ENCODE results near the gene TCEAL9. TPM values are rescaled to one million over a fixed set of nuclear protein-coding genes. Genes with fewer than 3 reads are reported as not detected.

Gene TCEAL9
- total RNA-seq, 1 experiment from 2014 or later: 44.9 TPM

- Histone ChIP-seq H3K9me3 (no peaks in the 10 kb centered on the region), H3K4me1 (no peaks in the 10 kb centered on the region), H3K36me3 (ENCODE audit: control insufficient read depth, insufficient read depth, low read length) (no peaks in the 10 kb centered on the region), H3K27me3 (replicated peaks; ENCODE audit: control insufficient read depth, insufficient read depth, low read length) (no peaks in the 10 kb centered on the region), H3K4me3 (ENCODE audit: low read depth, low read length) (no peak overlapping the region)
- H3K9me3 Mint-ChIP-seq (ENCODE audit: unreplicated experiment): no peaks in the 10 kb centered on the region
- POLR2A ChIA-PET: no interaction called here
- no TSS peak for BruUV-seq (replicated peaks)
- H3K4me1 Mint-ChIP-seq (ENCODE audit: low read depth, unreplicated experiment): peaks cover 13% of the 10 kb centered on the region
- intact Hi-C loops (cut with micrococcal nuclease; ENCODE audit: unreplicated experiment): no loop called here
- no peak overlapping the region for H3K27ac Mint-ChIP-seq (ENCODE audit: unreplicated experiment)
- DNase-seq: no peak
- CTCF ChIA-PET: no interaction called here
- H3K4me3 Mint-ChIP-seq (ENCODE audit: unreplicated experiment): no peak overlapping the region
- no peak for TF ChIP-seq CTCF (IDR thresholded peaks at IDR 0.05; ENCODE audit: insufficient read depth in 1 of 2, low read depth in 1 of 2, low read length in 1 of 2, severe bottlenecking in 1 of 2, unreplicated experiment in 1 of 2)
- peaks cover 18% of the 10 kb centered on the region for H3K36me3 Mint-ChIP-seq (ENCODE audit: insufficient read depth, unreplicated experiment)
- H3K27me3 Mint-ChIP-seq (ENCODE audit: insufficient read depth, unreplicated experiment): no peaks in the 10 kb centered on the region
Measured at GRCh38 chrX:103407776-103408175, 51.5 kb downstream of the TCEAL9 start.

Other genes starting within 250 kb of the TCEAL9 start
- gene BEX4, start 141.4 kb upstream of the TCEAL9 start, total RNA-seq (2022): 2.2 and 2.5 TPM in 2 replicates
- 21.5 and 22.0 TPM in 2 replicates for gene TCEAL8, start 101.4 kb upstream of the TCEAL9 start, total RNA-seq (2022)
- gene TCEAL5, start 79.8 kb upstream of the TCEAL9 start, total RNA-seq (2022): not detected in 2 replicates
- gene BEX2, start 45.5 kb upstream of the TCEAL9 start, total RNA-seq (2022): 16.8 and 24.5 TPM in 2 replicates
- gene TCEAL7, start 26.3 kb upstream of the TCEAL9 start, total RNA-seq (2022): not detected in 2 replicates
- gene BEX3, start 20.0 kb downstream of the TCEAL9 start, total RNA-seq (2022): 293 and 367 TPM in 2 replicates
- gene RAB40A, start 163.0 kb downstream of the TCEAL9 start, total RNA-seq (2022): not detected in 2 replicates
- 39.0 and 42.3 TPM in 2 replicates for gene TCEAL4, start 229.0 kb downstream of the TCEAL9 start, total RNA-seq (2022)

All from Caco-2 (cell line).